Fibroblast of lung (primary cell): ENCODE results near the gene RNF157. TPM values are rescaled to one million over a fixed set of nuclear protein-coding genes. Genes with fewer than 3 reads are reported as not detected.
A peak's percentile ranks its signal among the peaks of the same experiment; 100 is the strongest.

Experiments
- DNase-seq, 2 donors: peaks; one replicate each; pipeline versions ENCODE4 v3.0.0 to v3.0.0-alpha.2; 2010; ENCODE audit warnings: low read depth in 2 of 2
- H2AFZ ChIP-seq: 2 replicates; pipeline ENCODE4 v1.5.1; 2012; ENCODE audit warnings: low read length, control low read depth, inconsistent platforms
- H3K27ac ChIP-seq: 2 replicates; pipeline ENCODE4 v1.5.1; 2011; ENCODE audit warnings: low read length, control low read depth; ENCODE audit not compliant: insufficient read depth
- H3K27me3 ChIP-seq: 2 replicates; pipeline ENCODE4 v1.5.1; 2011; ENCODE audit warnings: mild to moderate bottlenecking, low read length; ENCODE audit not compliant: control insufficient read depth, insufficient read depth
- H3K36me3 ChIP-seq: 2 replicates; pipeline ENCODE4 v1.5.1; 2011; ENCODE audit warnings: low read length; ENCODE audit not compliant: control insufficient read depth, insufficient read depth
- H3K4me1 ChIP-seq: 2 replicates; pipeline ENCODE4 v1.5.1; 2011; ENCODE audit warnings: low read length; ENCODE audit not compliant: control insufficient read depth, insufficient read depth; ENCODE audit errors: extremely low read depth
- H3K4me2 ChIP-seq: 2 replicates; pipeline ENCODE4 v1.5.1; 2011; ENCODE audit warnings: low read length, control low read depth; ENCODE audit not compliant: insufficient read depth; ENCODE audit errors: extremely low read depth
- H3K4me3 ChIP-seq, 4 experiments: fragments of 200-600 bp in 1 of 4; sonication (generic) in 1 of 4; replicated peaks in 1 of 4; 2 replicates each; pipeline ENCODE4 v1.5.1; 2011 to 2016; ENCODE audit warnings: low read length in 4 of 4, low read depth in 3 of 4, mild to moderate bottlenecking in 3 of 4, control low read depth in 2 of 4, inconsistent platforms in 1 of 4, mixed read lengths in 1 of 4; ENCODE audit not compliant: insufficient read depth in 1 of 4; ENCODE audit errors: control extremely low read depth in 1 of 4
- H3K79me2 ChIP-seq: 2 replicates; pipeline ENCODE4 v1.5.1; 2012; ENCODE audit warnings: mild to moderate bottlenecking, low read length, inconsistent platforms; ENCODE audit not compliant: control insufficient read depth, insufficient read depth
- H3K9ac ChIP-seq: 2 replicates; pipeline ENCODE4 v1.5.1; 2011; ENCODE audit warnings: mild to moderate bottlenecking, low read length, control low read depth; ENCODE audit not compliant: insufficient read depth
- H3K9me3 ChIP-seq: 2 replicates; pipeline ENCODE4 v1.5.1; 2012; ENCODE audit warnings: low read depth, low read length; ENCODE audit not compliant: control insufficient read depth, insufficient read depth
- H4K20me1 ChIP-seq: 2 replicates; pipeline ENCODE4 v1.5.1; 2011; ENCODE audit warnings: low read length; ENCODE audit not compliant: control insufficient read depth, insufficient read depth; ENCODE audit errors: extremely low read depth
- EZH2 ChIP-seq: IDR thresholded peaks from 2 replicates; pipeline ENCODE4 v1.5.1; 2012; ENCODE audit warnings: low read length, control low read depth, mild to moderate bottlenecking; ENCODE audit errors: missing control alignments
- polyA plus RNA-seq, 2 donors: library from polyadenylated mRNA; depleted of rRNA in 1 of 2; stranded (reverse) in 1 of 2; unstranded in 1 of 2; fragments of >200 nt; gene quantifications; 2 replicates each; pipeline ENCODE4 v1.2.1, GENCODE V29; 2011 to 2012; ENCODE audit warnings: missing spikeins in 1 of 2
- total RNA-seq: library from RNA; depleted of rRNA; stranded (reverse); fragments of >200 nt; gene quantifications from 2 replicates; pipeline ENCODE4 v1.2.1, GENCODE V29; 2014
- TF ChIP-seq, protein P1 (sequence below), 2 donors: IDR thresholded peaks in 1 of 2; conservative IDR thresholded peaks in 1 of 2; 1 replicate in 1 of 2; 2 replicates in 1 of 2; pipeline ENCODE4 v1.5.1; 2011 to 2012; ENCODE audit warnings: low read length in 2 of 2, control low read depth in 1 of 2, inconsistent platforms in 1 of 2, low read depth in 1 of 2, mild to moderate bottlenecking in 1 of 2

Gene RNF157
- total and polyA plus RNA-seq, 2 donors (not counting 1 experiment from before 2014, with no cell fraction given) = 2.0 to 3.1 TPM

GRCh38 chr17:76138896-76139752, 101.2 kb downstream of the RNF157 start:
- Histone ChIP-seq H4K20me1 (no peaks in the 10 kb centered on the region), H3K27ac (no peak overlapping the region), H3K4me1 (peaks cover 4% of the 10 kb centered on the region), H2AFZ (no peak overlapping the region), H3K4me2 (no peak overlapping the region), H3K9me3 (no peaks in the 10 kb centered on the region), H3K79me2 (no peaks in the 10 kb centered on the region), H3K9ac (no peak overlapping the region), H3K36me3 (no peaks in the 10 kb centered on the region), H3K27me3 (peaks cover 55% of the 10 kb centered on the region), H3K4me3 (no peak overlapping the region)
- peak; percentile 75 for TF ChIP-seq EZH2
- TF ChIP-seq, protein P1, sequence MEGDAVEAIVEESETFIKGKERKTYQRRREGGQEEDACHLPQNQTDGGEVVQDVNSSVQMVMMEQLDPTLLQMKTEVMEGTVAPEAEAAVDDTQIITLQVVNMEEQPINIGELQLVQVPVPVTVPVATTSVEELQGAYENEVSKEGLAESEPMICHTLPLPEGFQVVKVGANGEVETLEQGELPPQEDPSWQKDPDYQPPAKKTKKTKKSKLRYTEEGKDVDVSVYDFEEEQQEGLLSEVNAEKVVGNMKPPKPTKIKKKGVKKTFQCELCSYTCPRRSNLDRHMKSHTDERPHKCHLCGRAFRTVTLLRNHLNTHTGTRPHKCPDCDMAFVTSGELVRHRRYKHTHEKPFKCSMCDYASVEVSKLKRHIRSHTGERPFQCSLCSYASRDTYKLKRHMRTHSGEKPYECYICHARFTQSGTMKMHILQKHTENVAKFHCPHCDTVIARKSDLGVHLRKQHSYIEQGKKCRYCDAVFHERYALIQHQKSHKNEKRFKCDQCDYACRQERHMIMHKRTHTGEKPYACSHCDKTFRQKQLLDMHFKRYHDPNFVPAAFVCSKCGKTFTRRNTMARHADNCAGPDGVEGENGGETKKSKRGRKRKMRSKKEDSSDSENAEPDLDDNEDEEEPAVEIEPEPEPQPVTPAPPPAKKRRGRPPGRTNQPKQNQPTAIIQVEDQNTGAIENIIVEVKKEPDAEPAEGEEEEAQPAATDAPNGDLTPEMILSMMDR (conservative IDR thresholded peaks at IDR 0.05 in 1 of 2, IDR thresholded peaks at IDR 0.05 in 1 of 2; ENCODE audit: low read depth in 1 of 2, low read length in 2 of 2) = no peak
- DNase-seq = no peak

GRCh38 chr17:76138234-76138895, 101.9 kb downstream of the RNF157 start:
- H3K9ac ChIP-seq = no peak overlapping the region
- H3K4me3 ChIP-seq = no peak overlapping the region
- H4K20me1 ChIP-seq = no peaks in the 10 kb centered on the region
- H3K27ac ChIP-seq = no peak overlapping the region
- no peak for DNase-seq
- H3K9me3 ChIP-seq = no peaks in the 10 kb centered on the region
- peaks cover 59% of the 10 kb centered on the region for H3K27me3 ChIP-seq
- H2AFZ ChIP-seq = no peak overlapping the region
- no peaks in the 10 kb centered on the region for H3K79me2 ChIP-seq
- TF ChIP-seq EZH2 = no peak
- TF ChIP-seq, protein P1 (conservative IDR thresholded peaks at IDR 0.05 in 1 of 2, IDR thresholded peaks at IDR 0.05 in 1 of 2; ENCODE audit: low read depth in 1 of 2, low read length in 2 of 2) = no peak
- peaks cover 4% of the 10 kb centered on the region for H3K4me1 ChIP-seq
- H3K36me3 ChIP-seq = no peaks in the 10 kb centered on the region
- no peak overlapping the region for H3K4me2 ChIP-seq
